Fibroblast of skin of left quadriceps (primary cell): ENCODE results near the gene ANK3.

Experiments
- DNase-seq, 2 experiments: peaks; one replicate each; pipeline ENCODE4 v3.0.0-alpha.2; 2013; ENCODE audit warnings: low read depth in 2 of 2

The ANK3 gene

GRCh38 chr10:60139798-60140566 is 249.7 kb downstream of the ANK3 start:
- peak in 1 of 2 experiments; percentile 34 for DNase-seq

- DNase-seq: no peak
Observed at GRCh38 chr10:60139290-60139689, 250.4 kb downstream of the ANK3 start.

- no peak for DNase-seq
Observed at GRCh38 chr10:60138842-60139241, 250.8 kb downstream of the ANK3 start.

GRCh38 chr10:60138026-60138425 is 251.6 kb downstream of the ANK3 start:
- DNase-seq: no peak

GRCh38 chr10:60137292-60137992 is 252.2 kb downstream of the ANK3 start:
- DNase-seq: no peak

- no peak for DNase-seq
Observed at GRCh38 chr10:60135020-60135419, 254.7 kb downstream of the ANK3 start.

GRCh38 chr10:60134548-60134947 is 255.1 kb downstream of the ANK3 start:
- no peak for DNase-seq

GRCh38 chr10:60130130-60130579 is 259.5 kb downstream of the ANK3 start:
- no peak for DNase-seq

- no peak for DNase-seq
Observed at GRCh38 chr10:60125895-60126294, 263.8 kb downstream of the ANK3 start.

GRCh38 chr10:60124536-60124935 is 265.1 kb downstream of the ANK3 start:
- DNase-seq: no peak

GRCh38 chr10:60123668-60124067 is 266.0 kb downstream of the ANK3 start:
- no peak for DNase-seq

GRCh38 chr10:60123172-60123571 is 266.5 kb downstream of the ANK3 start:
- peak in 1 of 2 experiments; percentile 25 for DNase-seq

- no peak for DNase-seq
Observed at GRCh38 chr10:60122190-60122589, 267.5 kb downstream of the ANK3 start.

- DNase-seq: peak; percentile 56 to 61
Observed at GRCh38 chr10:60114765-60115586, 274.7 kb downstream of the ANK3 start.

- no peak for DNase-seq
Observed at GRCh38 chr10:60110739-60111138, 278.9 kb downstream of the ANK3 start.

- DNase-seq: no peak
Observed at GRCh38 chr10:60107308-60107976, 282.2 kb downstream of the ANK3 start.

- peak; percentile 7 to 10 for DNase-seq
Observed at GRCh38 chr10:60105295-60105695, 284.4 kb downstream of the ANK3 start.

- no peak for DNase-seq
Observed at GRCh38 chr10:60101821-60102220, 287.9 kb downstream of the ANK3 start.

GRCh38 chr10:60099998-60100747 is 289.5 kb downstream of the ANK3 start:
- peak; percentile 34 to 39 for DNase-seq

- no peak for DNase-seq
Observed at GRCh38 chr10:60098677-60099601, 290.7 kb downstream of the ANK3 start.
